Stomach (tissue), 4 donors: ENCODE results near the gene COX8A.

ENCODE experiments used
- EP300 ChIP-seq: sonication (generic); formaldehyde crosslinking; IDR thresholded peaks from one replicate; pipeline ENCODE4 v1.6.1; 2017; ENCODE audit warnings: antibody characterized with exemption
- POLR2A ChIP-seq, 4 donors: fragments of 450-650 bp; IDR thresholded peaks; one replicate each; pipeline ENCODE4 v1.6.1; 2016; ENCODE audit warnings: antibody characterized with exemption in 4 of 4, control low read depth in 2 of 4, mild to moderate bottlenecking in 1 of 4, moderate library complexity in 1 of 4
- POLR2AphosphoS5 ChIP-seq, 3 donors: sonication (generic); formaldehyde crosslinking; IDR thresholded peaks; one replicate each; pipeline ENCODE4 v1.6.1; 2016; ENCODE audit warnings: antibody characterized with exemption in 3 of 3
- TF ChIP-seq, protein P1 (sequence below), 7 experiments: fragments of 450-650 bp in 4 of 7; fragments of 200-600 bp in 3 of 7; sonication (generic) in 3 of 7; IDR thresholded peaks; one replicate each; pipeline ENCODE4 v1.5.1; 2016 to 2019; ENCODE audit warnings: antibody characterized with exemption in 7 of 7, control low read depth in 2 of 7, mild to moderate bottlenecking in 1 of 7

DNA sequence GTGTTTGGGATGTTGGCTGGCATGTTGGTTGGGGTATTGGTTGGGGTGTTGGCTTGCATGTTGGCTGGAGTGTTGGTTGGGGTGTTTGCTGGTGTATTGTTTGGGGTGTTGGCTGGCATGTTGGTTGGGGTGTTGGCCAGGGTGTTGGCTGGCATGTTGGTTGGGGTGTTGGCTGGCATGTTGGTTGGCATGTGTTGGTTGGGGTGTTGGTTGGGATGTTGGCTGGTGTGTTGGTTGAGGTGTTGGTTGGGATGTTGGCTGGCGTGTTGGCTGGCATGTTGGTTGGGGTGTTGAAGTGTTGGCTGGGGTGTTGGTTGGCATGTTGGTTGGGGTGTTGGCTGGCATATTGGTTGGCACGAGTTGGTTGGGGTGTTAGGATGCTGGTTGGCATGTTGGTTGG lies 36.4 kb downstream of the COX8A start:
- TF ChIP-seq POLR2A (IDR thresholded peaks at IDR 0.05) (no peak), POLR2AphosphoS5 (IDR thresholded peaks at IDR 0.05) (no peak), EP300 (no peak)
- TF ChIP-seq, protein P1, sequence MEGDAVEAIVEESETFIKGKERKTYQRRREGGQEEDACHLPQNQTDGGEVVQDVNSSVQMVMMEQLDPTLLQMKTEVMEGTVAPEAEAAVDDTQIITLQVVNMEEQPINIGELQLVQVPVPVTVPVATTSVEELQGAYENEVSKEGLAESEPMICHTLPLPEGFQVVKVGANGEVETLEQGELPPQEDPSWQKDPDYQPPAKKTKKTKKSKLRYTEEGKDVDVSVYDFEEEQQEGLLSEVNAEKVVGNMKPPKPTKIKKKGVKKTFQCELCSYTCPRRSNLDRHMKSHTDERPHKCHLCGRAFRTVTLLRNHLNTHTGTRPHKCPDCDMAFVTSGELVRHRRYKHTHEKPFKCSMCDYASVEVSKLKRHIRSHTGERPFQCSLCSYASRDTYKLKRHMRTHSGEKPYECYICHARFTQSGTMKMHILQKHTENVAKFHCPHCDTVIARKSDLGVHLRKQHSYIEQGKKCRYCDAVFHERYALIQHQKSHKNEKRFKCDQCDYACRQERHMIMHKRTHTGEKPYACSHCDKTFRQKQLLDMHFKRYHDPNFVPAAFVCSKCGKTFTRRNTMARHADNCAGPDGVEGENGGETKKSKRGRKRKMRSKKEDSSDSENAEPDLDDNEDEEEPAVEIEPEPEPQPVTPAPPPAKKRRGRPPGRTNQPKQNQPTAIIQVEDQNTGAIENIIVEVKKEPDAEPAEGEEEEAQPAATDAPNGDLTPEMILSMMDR (IDR thresholded peaks at IDR 0.05): no peak
